ENCODE results near the gene VRK1.
"Not testable (repeated sequence)": the region's sequence is repeated elsewhere in the genome, so short reads cannot be mapped to it uniquely, and the experiment has no call there.

Gene VRK1

GRCh38 chr14:96754845-96755184, 42.4 kb upstream of the VRK1 start:
- peak; percentile 54 for TF ChIP-seq CTCF (IDR thresholded peaks at IDR 0.05; ENCODE audit: insufficient read depth, missing control alignments)
- peak; percentile 86 for DNase-seq (ENCODE audit: insufficient read length, low spot score)
- peak; percentile 53 for FAIRE-seq

DNA sequence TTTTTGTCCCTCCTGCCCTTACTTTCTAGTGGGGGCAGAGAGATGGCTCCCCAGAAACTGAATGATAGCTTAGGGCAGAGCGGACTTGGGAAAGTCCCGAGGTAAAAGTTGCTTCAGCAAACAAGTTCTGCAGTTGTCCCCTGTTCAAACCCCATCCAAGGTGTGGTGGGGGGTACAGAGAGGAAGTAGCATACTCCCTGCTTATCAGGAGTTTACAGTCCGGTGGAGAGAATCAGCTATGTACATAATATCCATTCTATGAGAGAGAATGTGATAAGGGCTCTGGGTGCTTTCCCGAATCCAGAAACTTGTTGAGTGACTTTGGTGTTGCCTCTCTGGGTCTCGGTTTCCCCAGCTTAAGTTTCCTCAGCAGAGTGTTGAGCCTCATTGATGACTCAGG, 40.4 kb upstream of the VRK1 start:
- no peak for TF ChIP-seq CTCF (IDR thresholded peaks at IDR 0.05; ENCODE audit: insufficient read depth, missing control alignments)
- FAIRE-seq (no peak), DNase-seq (ENCODE audit: insufficient read length, low spot score) (no peak)

DNA sequence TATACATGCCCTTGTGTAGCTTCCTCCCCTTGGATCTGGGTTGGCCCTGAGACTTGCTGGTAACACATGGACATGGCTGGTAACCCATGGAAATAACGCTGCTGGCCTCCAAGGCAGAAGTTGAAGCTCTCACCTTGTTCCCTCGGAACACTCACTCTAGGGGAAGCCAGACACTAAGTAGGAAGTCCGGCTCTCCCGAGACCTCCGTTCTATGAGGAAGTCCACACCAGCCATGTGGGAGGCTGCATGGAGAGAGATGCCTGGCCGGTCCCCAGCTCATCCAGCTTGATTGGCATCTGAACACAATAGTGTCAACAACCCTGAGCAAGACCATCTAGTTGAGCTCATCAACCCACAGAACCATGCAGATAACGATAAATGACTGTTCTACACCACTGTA, 39.7 kb upstream of the VRK1 start:
- no peak for FAIRE-seq
- TF ChIP-seq CTCF (IDR thresholded peaks at IDR 0.05; ENCODE audit: insufficient read depth, missing control alignments): no peak

GRCh38 chr14:96761066-96761465, 36.1 kb upstream of the VRK1 start:
- DNase-seq (ENCODE audit: insufficient read length, low spot score) (no peak), FAIRE-seq (no peak)
- TF ChIP-seq CTCF (IDR thresholded peaks at IDR 0.05; ENCODE audit: insufficient read depth, missing control alignments): no peak

More for the DNA sequence above, 39.7 kb upstream of the VRK1 start:
- DNase-seq (ENCODE audit: insufficient read length, low spot score): no peak

- FAIRE-seq (peak; percentile 98), DNase-seq (ENCODE audit: insufficient read length, low spot score) (peak; percentile 53)
- TF ChIP-seq CTCF (IDR thresholded peaks at IDR 0.05; ENCODE audit: insufficient read depth, missing control alignments): no peak
Observed at GRCh38 chr14:96762650-96763049, 34.5 kb upstream of the VRK1 start.

DNA sequence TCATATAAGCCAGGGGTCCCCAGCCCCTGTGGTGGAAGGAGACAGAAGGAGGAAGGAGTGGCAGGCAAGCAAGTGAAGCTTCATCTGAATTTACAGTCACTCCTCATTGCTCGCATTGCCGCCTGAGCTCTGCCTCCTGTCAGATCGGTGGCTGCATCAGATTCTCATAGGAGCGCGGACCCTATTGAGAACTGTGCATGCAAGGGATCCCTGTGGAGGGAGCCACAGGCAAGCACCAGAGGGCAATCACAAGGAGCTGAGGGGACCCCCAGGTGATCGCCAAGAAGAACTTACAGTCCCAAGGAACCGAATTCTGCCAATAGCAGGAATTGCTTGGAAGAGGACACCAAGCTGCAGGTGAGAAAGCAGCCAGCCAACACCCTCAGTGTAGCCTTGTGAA, 33.2 kb upstream of the VRK1 start:
- no peak for TF ChIP-seq CTCF (IDR thresholded peaks at IDR 0.05; ENCODE audit: insufficient read depth, missing control alignments)
- DNase-seq (ENCODE audit: insufficient read length, low spot score) (no peak), FAIRE-seq (no peak)

DNA sequence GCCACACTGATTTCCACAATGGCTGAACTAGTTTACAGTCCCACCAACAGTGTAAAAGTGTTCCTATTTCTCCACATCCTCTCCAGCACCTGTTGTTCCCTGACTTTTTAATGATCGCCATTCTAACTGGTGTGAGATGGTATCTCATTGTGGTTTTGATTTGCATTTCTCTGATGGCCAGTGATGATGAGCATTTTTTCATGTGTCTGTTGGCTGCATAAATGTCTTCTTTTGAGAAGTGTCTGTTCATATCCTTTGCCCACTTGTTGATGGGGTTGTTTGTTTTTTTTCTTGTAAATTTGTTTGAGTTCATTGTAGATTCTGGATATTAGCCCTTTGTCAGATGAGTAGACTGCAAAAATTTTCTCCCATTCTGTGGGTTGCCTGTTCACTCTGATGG, 32.0 kb upstream of the VRK1 start:
- not testable (repeated sequence) for FAIRE-seq; DNase-seq (ENCODE audit: insufficient read length, low spot score)

GRCh38 chr14:96772929-96773328, 24.3 kb upstream of the VRK1 start:
- FAIRE-seq (no peak), DNase-seq (ENCODE audit: insufficient read length, low spot score) (no peak)
- no peak for TF ChIP-seq CTCF (IDR thresholded peaks at IDR 0.05; ENCODE audit: insufficient read depth, missing control alignments)

All from D721Med (cell line).